Myocyte (in vitro differentiated cells): ENCODE measurements around the gene AKT1S1. TPM values are rescaled to one million over a fixed set of nuclear protein-coding genes. Genes with fewer than 3 reads are reported as not detected.

ENCODE experiments used
- DNase-seq: peaks from one replicate; pipeline ENCODE4 v3.0.0-alpha.2; 2012; ENCODE audit warnings: low read depth
- total RNA-seq: library from RNA; depleted of rRNA; stranded (reverse); fragments of >200 nt; gene quantifications from 2 replicates; pipeline ENCODE4 v1.2.3, GENCODE V29; 2014

The AKT1S1 gene
- total RNA-seq, 1 donor from 2014 or later = 25.5 TPM

DNA sequence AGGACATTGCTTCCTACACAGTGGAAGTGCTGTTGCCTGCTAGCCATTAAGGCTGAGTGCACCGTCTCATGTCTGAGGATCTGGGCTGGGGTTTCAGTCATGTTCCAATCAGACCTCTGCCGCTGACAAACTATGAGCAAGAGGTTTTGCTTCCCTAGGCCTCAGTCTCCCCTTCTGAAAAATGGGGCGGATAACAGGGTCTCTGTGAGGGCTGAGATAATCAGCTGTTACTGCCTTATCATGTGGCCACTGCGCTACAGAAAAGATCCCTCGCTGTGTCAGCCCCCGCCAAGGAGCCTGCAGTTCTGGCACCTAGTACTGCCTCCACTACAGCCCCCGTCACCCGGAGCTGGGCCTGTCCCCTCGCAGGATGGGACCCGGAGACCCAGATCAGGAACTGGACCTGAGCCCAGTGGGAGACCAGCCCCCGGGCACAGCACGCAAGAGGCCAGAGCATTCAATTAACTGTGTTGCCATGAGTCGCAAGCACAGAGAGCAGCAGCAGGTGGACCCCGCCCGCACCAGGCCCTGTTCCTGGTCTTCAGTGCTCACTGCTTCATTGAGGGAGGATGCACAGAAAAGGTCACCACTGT, 6.8 kb downstream of the AKT1S1 start:
- DNase-seq = no peak

DNA sequence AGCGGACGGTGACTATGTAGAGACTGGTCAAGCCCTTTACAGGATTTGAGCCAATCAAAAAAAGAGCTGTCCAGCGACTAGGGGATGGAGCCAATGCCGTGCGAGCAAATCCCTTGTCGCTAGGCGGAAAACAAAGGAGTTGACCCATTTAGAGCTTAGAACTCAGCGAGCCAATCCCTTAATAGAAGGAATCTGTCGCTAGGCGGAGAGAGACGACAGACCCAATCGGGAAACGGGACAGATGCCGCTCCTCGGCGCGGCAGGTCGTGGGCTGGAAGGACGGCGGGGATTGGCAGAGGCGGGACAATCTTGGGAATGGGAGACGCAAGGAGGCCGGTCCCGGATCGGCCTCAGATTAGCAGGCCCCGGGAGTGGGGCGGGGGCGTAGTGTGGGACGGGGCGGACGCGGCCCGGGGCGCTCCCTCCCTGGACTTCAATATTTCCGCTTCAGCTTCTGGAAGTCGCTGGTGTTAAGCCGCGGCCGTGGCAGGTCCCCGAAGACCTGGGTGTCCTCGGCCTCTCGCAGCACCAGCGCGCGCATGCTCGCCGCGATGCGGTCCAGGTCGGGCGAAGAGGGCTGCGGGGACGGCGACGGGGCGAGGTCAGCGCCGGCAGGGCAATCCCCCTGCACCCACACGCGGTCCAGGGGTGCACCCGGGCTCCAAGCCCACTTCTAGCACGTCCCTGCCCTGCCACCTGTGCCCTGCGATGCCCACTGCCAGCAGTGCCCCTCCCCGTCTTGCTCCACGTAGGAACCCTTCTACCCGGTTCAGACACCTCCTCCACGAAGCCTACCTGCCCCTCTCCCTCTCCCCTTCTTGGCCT, 7.5 kb downstream of the AKT1S1 start:
- peak; percentile 100 for DNase-seq

DNA sequence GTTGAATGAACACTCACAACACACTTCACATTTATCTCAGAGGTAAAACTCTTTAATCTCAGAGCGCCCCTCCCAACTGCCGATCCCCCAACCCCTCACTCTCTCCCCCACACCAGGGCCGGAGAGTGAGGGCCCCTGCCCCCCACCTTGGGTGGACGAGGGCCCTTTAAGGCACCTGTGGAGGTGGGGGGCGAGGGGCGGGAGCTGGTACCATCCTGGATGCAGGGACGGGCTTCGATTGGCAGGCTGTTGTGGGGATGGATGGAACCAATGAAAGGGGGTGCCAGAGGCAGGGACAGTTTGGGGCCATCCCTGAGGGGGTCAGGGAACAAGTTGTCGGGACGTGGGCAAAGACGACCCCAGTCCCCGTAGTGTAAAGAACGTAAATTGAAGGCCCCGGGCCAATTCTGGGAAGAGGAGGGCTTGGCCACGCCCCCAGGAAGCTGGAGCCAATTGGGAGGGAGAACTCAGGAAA, 8.1 kb downstream of the AKT1S1 start:
- DNase-seq = no peak

DNA sequence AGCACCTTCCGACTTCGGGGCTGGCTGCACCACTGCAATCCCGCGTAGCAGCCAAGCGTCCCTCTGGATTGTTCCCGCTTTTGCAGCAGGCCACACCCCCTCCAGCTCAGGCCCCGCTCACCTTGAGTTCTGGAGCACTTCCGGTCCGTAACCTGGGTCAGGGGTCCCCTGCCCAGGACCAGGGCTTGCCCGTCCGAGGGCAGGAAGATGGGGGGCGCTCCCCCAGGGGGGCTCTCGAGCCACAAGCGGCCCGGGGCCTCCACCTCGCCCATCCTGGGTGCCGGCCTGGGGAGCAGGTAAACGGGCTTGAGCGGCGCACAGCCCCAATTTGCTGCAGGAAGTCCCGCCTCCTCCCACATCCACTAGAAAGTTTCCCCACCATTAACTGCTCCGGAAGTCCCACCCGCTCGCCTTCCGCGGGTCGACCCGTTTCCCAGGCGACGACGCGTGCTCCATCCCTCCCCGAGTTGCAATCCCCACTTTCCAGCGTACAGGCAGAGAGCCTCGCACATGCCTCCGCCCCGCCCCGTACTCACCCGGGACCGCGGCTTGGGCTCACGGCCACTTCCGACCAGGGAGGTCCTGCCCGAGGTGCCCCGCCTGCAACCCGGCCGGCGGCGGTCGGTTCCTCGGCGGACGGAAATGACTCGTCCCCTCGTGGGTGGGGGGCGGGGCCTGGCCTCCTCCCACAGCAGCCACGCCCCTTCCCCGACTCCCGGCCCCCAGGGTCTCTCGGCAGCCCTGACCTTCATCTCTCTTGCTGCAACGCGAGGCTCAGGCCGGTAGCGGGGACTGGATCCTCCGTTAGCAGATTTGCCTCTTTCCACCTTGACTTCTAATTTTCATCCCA, 10.0 kb downstream of the AKT1S1 start, which contains the start of gene PNKP:
PNKP (minus strand) TSS at position 644 of the 850 bp plus-strand sequence; CDS start at position 272, 372 bp downstream.
- peak; percentile 93 for DNase-seq

DNA sequence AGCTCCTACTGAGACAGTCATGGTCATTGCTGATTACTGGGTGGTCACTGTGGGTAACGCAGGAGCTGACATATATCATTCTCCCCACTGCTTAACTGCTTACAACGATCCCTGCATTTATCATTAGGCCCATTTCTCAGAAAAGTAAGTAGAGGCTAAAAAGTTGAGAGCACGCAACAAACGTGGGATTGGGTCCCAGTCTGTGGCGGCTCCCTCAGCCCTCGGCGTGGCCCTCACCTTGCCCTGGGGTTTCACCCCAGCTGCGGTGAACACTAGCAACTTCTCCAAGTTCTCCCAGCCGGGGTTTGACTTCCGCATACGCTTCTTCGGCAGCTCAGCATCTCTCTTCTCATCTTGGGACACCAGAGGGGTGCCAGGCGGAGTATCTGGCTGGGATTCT, 12.3 kb downstream of the AKT1S1 start:
- DNase-seq = no peak

DNA sequence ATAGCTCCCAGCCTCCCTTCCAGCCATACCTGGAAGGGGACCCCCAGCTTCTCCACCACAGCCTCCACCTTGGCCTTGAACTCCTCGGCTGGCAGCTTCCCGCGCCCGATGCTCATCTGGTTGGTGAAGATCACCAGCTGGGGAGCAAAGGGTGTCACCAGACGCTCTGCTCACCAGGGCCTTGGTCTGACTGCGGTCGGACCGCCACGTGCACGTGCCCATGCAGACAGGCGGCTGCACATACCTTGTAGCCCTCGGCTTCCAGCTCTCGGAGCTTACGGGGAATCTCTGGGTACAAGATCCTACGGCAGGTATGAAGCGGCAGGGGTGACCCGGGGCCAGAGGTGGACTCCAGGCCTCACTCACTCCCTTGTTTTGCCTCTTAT, 13.2 kb downstream of the AKT1S1 start:
- DNase-seq = no peak

DNA sequence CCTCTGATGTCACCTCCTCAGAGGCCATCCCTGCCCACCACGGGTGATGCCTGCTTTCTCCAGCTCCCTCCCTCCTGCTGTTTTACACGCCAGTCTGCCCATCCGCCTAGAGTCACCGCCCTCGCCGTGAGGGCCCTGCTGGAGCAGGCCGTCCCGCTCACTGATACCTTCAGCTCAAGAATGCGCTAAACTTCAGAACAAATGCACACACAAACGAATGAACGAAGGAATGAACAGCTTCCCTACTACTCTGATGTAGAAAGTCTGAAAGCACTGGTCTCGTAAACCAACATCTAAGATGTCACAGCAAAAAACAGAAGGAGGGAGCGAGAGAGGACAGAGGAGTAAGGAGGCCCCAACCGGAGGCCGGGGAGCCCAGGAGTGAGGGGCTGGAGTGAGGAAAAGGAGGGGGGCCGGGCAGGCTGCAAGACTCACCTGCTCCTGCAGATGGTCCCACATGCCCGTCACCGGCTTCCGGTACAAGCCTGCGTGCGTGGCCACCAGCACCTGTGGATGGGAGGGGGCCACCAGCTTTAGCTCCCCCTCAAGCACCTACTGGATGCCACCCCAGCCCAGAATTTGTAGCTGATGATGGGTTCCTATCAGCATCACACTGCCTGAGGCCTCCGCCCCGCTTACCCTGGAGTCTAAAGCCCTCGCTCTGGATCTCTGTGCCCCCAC, 13.8 kb downstream of the AKT1S1 start:
- no peak for DNase-seq

DNA sequence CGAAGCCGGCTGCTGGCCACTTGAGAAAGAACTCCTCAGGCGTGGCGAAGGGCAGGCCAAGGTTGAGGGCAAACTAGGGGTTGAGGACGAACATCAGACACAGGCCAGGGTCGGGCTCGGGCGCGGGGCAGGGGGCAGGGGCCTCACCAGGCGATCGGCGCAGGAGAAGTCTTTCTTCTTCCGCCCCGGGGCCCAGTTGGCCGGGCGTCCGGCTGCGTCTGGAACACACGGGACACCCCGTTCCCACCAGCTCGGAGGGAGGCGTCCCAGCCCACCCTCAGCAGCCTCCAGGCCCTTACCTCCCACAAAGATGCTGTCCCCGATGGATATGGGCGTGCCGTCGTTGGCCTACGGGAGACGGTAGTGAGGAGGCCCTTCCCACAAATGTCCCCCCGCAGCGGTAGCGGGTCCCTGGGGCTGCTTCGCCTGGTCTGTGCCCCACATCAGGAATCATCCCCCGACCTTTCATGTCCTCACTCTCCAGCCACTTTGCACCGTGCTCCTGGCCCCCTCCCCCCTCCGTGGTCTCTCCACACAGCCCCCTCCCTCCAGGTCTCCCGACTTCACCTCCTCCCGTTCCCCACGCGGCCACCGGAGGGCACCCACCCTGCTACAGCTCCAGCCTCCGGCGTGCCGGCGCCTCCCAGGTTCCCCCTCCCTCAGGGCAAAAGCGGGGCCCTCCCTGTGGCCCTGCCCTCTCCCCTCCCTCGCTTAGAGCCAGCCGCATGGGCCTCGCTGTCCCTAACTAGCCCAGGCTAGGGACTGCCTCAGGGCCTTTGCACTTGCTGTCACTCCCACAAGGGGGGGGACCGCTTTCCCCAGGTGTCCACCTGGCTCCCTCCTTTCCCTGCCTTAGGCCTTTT, 14.5 kb downstream of the AKT1S1 start:
- no peak for DNase-seq

DNA sequence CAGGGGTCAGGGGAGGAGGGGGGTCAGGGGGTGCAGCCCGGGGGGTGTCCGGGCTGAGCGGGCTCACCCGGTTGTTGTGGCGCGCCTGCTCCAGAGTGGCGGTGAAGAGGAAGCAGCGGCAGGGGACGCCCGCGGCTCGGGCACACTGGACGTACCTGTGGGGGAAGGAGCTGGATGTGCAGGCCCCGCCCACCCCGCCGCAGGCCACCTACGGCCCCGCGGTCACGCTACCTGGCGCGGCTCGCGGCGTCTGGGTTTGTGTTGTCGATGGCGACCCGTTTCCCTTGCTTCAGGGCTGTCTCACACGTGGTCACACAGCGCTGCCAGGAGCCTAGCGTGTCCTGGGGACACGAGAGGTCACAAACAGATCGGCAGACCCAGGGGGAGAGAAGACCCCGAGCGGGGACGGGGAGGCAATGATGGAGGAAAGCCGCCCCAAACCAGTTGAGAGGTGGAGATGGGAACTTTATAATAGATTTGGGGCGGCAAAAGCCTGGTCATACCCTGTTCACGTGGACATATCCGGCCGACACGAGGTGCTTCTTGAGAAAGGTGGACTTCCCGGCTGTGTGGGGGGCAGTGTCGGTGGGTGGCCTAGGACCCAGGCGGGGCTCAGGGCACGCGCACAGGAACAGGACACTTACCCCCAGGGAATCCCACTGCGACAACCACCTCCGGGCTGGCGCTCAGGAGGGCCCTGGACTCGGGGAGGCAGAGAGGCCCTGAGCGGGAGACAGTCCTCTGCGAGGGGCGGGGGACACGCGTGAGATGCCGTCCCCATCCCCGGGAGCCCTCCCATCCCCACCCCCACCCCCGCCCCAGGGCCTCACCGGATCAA, 15.4 kb downstream of the AKT1S1 start:
- DNase-seq = no peak

DNA sequence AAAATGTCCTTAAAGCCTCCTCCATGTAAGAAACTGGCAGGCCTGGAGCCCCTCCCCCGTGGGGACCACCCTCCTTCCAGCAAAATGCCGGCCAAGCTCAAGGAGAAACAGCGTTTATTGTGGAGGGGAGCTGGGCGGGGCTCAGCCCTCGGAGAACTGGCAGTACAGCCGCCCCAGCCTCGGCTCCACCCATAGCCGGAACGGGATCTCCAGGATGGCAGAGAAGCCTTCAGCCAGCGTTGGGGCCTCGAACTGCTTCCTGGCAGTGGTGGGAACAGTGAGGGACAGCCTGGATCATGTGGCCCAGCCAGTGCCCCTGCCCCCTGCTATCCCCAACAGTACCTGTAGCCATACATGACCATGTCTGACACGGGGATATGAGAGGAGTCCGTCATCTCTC, 16.0 kb downstream of the AKT1S1 start:
- no peak for DNase-seq

DNA sequence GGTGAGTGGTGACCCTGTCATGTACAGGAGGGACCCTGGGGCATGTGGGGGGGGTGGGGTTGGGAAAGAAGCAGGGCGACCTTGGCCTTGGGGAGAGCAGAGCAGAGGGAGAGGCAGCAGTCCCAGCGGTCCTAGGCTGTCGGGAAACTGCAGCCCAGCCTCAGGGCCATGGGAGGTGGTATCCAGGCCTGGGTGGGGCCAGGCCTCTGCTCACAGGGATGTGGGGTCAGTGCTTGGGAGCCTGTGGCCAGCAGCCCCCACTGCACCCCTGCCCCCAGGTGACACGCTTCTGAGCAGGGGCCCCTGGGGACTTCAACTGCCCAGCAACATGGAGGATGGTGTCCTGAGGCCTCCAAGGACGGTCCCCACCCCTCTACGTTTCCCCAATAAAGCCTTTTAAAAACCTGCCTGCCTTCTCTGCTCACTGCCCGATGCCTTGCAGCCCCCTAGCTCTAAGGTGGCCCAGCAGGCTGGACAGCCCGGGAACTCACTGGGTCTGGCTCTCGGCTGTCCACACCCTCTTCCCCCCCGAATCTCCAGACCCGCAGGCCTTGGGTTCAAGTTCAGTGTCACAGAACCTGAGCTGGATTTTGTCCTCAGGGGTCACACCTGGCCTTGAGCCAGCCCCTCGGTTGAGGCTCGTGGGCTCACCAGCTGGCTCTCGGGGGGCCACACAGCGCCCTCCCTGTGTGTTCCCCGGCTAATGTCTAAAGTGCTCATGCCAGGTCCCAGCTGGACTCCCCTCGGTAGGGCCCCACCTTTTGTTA, 16.6 kb downstream of the AKT1S1 start:
- DNase-seq = no peak

DNA sequence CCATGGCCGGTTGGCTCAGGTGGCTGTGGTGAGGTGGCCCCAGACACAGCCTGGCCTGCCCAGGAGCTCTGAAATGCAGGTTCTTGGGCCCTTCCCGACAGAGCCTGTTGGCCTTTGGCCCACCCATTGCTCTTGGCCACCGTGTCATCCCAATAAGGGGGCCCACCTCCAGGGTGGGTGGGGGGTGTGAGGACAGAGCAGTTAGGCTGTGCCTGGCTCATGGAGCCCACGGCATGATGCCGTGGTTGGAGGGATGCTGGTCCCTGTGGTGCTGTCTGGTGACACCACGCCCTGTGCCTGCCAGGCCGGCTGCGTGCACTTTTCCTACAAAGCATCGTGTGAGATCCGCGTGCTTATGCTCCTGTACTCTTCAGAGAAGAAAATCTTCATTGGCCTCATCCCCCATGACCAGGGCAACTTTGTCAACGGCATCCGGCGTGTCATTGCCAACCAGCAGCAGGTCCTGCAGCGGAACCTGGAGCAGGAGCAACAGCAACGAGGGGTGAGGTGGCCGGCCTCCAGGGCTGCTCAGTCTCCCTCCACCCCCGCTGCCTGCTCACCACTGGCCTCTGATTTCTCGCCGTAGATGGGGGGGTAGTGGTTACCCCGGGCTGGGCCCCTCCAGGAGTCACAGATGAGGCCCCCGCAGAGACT, 17.3 kb downstream of the AKT1S1 start:
- no peak for DNase-seq

DNA sequence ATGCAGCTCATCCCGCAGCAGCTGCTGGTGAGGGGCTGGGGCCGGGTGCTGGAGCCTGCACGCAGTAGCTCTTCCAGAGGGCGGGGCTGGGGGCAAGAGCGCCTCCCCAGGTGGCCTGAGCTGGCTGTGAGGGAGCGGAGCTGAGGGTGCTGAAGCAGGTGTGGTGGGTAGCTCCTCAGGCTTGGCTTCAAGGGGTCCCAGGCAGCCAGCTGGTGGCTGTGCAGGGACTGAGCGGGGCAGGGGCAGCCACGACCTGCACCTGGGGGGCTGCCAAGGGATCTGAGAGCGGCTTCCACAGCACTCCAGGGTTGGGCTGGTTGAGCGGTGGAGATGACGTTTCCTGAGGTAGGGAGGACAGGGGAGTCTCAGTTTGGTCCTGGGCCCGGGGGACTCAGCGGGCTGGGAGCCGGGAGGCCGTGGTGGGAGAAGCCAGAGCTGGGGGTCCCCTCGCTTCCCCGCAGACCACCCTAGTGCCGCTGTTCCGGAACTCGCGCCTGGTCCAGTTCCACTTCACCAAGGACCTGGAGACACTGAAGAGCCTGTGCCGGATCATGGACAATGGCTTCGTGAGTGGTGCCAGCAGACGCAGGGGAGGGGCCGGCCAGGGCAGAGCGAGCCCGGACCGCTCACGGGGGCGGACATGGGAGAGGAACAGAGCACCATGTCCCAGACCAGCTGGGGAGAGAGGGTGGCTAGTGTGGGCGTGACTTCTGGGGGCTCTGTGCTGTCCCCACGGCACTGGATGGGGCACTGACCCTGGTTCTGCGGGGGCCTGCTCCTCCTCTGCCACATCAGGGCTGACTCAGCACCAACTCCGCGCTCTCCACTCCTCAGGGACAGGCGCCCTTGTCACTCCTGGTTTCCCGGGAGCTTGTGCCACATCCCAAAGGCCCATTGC, 18.8 kb downstream of the AKT1S1 start:
- peak; percentile 72 for DNase-seq

DNA sequence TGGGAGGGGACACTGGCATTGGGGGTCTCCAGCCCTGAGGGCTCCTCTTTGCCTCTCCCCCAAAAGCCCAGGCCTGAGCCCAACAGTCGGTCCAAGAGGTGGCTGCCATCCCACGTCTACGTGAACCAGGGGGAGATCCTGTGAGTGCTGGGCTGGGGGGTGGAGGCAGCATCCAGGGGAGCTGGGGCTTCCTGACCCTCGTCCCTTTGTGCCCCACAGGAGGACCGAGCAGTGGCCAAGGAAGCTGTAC, 19.4 kb downstream of the AKT1S1 start:
- DNase-seq = no peak

DNA sequence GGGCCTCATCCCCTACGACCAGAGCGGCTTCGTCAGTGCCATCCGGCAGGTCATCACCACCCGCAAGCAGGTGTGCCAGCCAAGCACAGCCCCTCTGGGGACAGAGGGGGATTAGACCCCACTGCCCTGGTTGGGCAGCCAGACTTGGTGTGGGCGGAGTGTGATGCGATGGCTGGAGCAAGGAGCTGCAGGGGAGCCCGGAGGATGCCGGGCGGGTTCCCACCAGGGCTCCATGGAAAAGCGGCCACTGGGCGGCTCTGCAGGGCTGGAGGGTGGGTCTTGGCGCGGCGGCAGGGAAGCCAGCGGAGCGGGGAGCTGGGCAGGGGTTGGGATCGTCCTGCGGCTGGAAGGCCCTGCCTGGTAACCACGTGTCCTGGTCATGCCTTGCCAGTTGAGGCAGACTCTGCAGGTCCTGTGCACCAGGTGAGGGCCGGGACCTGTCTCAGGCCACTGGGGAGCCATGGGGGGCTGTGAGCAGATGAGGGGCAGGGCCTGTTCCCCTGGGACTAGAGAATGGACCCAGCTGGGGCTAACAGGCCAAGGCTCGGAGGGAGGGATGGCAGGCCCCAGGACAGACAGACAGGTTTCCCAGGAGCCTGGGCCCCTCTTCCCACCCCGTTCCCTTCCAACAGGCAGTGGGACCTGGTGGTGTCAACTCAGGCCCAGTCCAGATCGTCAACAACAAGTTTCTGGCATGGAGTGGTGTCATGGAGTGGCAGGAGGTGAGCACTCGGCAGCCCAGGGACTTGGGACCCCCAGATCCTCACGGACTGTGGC, 19.9 kb downstream of the AKT1S1 start:
- DNase-seq = no peak

DNA sequence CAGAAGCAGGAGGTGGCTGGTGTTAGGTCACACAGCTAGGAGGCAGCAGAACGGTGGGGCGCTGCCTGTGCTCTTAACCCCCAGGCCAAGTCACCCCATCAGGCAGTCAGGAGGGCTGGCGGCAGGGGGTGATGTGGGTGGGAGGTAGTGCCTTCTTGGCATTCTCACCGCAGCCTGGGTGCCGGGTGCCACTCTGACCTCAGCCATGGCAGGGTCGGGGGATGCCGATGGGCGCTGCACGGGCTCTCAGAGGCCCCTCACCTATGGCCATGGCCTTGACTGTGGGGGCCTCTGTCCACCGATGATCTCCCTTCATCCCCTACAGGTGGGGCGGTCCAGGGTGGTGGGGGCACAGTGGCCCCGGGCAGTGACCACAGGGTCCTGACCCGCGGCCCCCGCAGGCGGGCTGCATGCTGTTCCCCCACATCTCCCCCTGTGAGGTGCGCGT, 20.6 kb downstream of the AKT1S1 start:
- DNase-seq = no peak
